ENCODE measurements around the gene NIPA2.

DNA sequence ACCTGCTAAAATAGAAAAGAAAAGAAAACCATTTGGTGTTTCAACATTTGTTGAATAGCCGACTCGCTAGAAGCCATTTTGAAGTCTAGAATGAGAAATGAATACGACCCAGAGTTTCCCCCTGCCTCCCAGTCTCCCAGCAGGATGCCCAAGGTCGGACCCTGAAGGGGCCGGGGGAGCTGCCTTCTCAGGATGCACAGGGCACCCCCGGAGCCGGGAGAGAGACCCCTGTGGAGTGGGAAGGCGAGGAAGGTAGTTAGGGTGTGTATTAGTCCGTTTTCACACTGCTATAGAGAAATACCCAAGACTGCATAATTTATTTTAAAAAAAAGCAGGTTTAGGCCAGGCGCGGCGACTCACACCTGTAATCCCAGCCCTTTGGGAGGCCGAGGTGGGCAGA lies 44.7 kb downstream of the NIPA2 start:
- TF ChIP-seq, protein P1, sequence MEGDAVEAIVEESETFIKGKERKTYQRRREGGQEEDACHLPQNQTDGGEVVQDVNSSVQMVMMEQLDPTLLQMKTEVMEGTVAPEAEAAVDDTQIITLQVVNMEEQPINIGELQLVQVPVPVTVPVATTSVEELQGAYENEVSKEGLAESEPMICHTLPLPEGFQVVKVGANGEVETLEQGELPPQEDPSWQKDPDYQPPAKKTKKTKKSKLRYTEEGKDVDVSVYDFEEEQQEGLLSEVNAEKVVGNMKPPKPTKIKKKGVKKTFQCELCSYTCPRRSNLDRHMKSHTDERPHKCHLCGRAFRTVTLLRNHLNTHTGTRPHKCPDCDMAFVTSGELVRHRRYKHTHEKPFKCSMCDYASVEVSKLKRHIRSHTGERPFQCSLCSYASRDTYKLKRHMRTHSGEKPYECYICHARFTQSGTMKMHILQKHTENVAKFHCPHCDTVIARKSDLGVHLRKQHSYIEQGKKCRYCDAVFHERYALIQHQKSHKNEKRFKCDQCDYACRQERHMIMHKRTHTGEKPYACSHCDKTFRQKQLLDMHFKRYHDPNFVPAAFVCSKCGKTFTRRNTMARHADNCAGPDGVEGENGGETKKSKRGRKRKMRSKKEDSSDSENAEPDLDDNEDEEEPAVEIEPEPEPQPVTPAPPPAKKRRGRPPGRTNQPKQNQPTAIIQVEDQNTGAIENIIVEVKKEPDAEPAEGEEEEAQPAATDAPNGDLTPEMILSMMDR (conservative IDR thresholded peaks at IDR 0.05 in 1 of 2, IDR thresholded peaks at IDR 0.05 in 1 of 2; ENCODE audit: low read depth in 1 of 2, low read length in 2 of 2), result no peak
- no peak for TF ChIP-seq EZH2 (IDR thresholded peaks at IDR 0.05; ENCODE audit: low read length, missing control alignments)
